ENCODE measurements around the gene ETV6. TPM values are rescaled to one million over a fixed set of nuclear protein-coding genes. Genes with fewer than 3 reads are reported as not detected.

Gene ETV6
- total RNA-seq, 1 donor from 2014 or later = 33.4 TPM

DNA sequence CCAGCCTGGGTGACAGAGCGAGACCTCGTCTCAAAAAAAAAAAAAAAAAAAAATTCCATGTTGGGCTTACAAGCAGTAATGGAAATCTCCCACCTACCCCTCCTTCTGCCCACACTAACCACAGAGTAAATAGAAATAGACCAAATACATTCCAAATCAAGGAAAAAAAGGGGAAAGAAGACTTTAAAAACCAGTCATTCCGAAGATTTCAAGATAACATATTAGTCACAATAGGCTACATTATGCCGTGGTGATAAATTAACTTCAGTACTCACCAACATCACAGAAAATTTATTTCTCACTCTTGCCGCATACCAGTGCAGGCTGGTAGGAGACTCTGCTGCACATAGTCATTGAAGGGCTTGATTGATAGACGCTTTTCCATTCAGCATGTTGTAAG is 15.5 kb upstream of the ETV6 start:
- H3K27me3 Mint-ChIP-seq (ENCODE audit: low read depth) = no peaks in the 10 kb centered on the region
- peaks cover 7% of the 10 kb centered on the region for H3K4me1 Mint-ChIP-seq (ENCODE audit: low read depth)
- H3K9me3 Mint-ChIP-seq (ENCODE audit: low read depth) = peaks cover 9% of the 10 kb centered on the region
- DNase-seq (ENCODE audit: low spot score) = no peak
- H3K4me3 Mint-ChIP-seq (ENCODE audit: unreplicated experiment) = no peak overlapping the region
- no peaks in the 10 kb centered on the region for H3K36me3 Mint-ChIP-seq (ENCODE audit: low read depth)
- H3K27ac Mint-ChIP-seq (ENCODE audit: unreplicated experiment) = peak overlapping the region; percentile 57
- no peak for TF ChIP-seq CTCF (IDR thresholded peaks at IDR 0.05)

DNA sequence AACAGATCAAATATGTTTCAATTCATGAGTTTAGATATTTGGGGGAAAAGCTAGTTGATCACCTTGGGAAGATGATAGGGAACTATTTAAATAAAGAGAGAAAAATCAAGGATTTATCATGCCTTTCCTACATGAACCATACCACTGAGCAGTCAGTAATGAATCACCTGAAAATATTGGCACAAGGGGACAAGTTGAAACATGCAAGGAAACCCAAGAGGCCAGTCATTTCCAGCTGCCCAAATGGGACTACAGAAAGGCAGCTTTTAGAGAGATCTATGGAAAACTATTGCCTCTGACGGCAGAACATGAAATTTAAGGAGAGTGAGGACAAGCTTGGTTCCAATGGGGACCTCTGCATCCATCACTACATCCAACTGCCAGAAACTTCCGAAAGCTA is 14.1 kb upstream of the ETV6 start:
- DNase-seq (ENCODE audit: low spot score) = no peak
- H3K4me1 Mint-ChIP-seq (ENCODE audit: low read depth) = peaks cover 7% of the 10 kb centered on the region
- H3K4me3 Mint-ChIP-seq (ENCODE audit: unreplicated experiment) = no peak overlapping the region
- TF ChIP-seq CTCF (IDR thresholded peaks at IDR 0.05) = no peak
- H3K27me3 Mint-ChIP-seq (ENCODE audit: low read depth) = no peaks in the 10 kb centered on the region
- no peaks in the 10 kb centered on the region for H3K36me3 Mint-ChIP-seq (ENCODE audit: low read depth)
- H3K9me3 Mint-ChIP-seq (ENCODE audit: low read depth) = peaks cover 9% of the 10 kb centered on the region
- H3K27ac Mint-ChIP-seq (ENCODE audit: unreplicated experiment) = no peak overlapping the region

GRCh38 chr12:11638315-11638916 is 11.1 kb upstream of the ETV6 start:
- H3K4me1 Mint-ChIP-seq (ENCODE audit: low read depth) = peaks cover 7% of the 10 kb centered on the region
- DNase-seq (ENCODE audit: low spot score) = no peak
- H3K9me3 Mint-ChIP-seq (ENCODE audit: low read depth) = peaks cover 9% of the 10 kb centered on the region
- H3K27ac Mint-ChIP-seq (ENCODE audit: unreplicated experiment) = no peak overlapping the region
- H3K27me3 Mint-ChIP-seq (ENCODE audit: low read depth) = no peaks in the 10 kb centered on the region
- H3K4me3 Mint-ChIP-seq (ENCODE audit: unreplicated experiment) = no peak overlapping the region
- no peak for TF ChIP-seq CTCF (IDR thresholded peaks at IDR 0.05)
- H3K36me3 Mint-ChIP-seq (ENCODE audit: low read depth) = no peaks in the 10 kb centered on the region

GRCh38 chr12:11639454-11639853 is 10.0 kb upstream of the ETV6 start:
- Mint-ChIP-seq H3K36me3 (ENCODE audit: low read depth) (peaks cover 3% of the 10 kb centered on the region), H3K4me1 (ENCODE audit: low read depth) (peaks cover under 1% of the 10 kb centered on the region), H3K4me3 (ENCODE audit: unreplicated experiment) (no peak overlapping the region), H3K9me3 (ENCODE audit: low read depth) (peaks cover 12% of the 10 kb centered on the region), H3K27ac (ENCODE audit: unreplicated experiment) (no peak overlapping the region), H3K27me3 (ENCODE audit: low read depth) (no peaks in the 10 kb centered on the region)
- no peak for TF ChIP-seq CTCF (IDR thresholded peaks at IDR 0.05)
- DNase-seq (ENCODE audit: low spot score) = no peak

- Mint-ChIP-seq H3K4me3 (ENCODE audit: unreplicated experiment) (no peak overlapping the region), H3K4me1 (ENCODE audit: low read depth) (no peaks in the 10 kb centered on the region), H3K27me3 (ENCODE audit: low read depth) (no peaks in the 10 kb centered on the region), H3K36me3 (ENCODE audit: low read depth) (peaks cover 5% of the 10 kb centered on the region), H3K9me3 (ENCODE audit: low read depth) (peaks cover 10% of the 10 kb centered on the region), H3K27ac (ENCODE audit: unreplicated experiment) (no peak overlapping the region)
- no peak for TF ChIP-seq CTCF (IDR thresholded peaks at IDR 0.05)
- DNase-seq (ENCODE audit: low spot score) = no peak
These were observed 8.0 kb upstream of the ETV6 start for GRCh38 chr12:11641522-11641921.
